Measurements from ENCODE around the gene BRD3.

BRD3 gene

GRCh38 chr9:134010310-134011173 lies 57.3 kb downstream of the BRD3 start:
- DNase-seq = no peak

DNA sequence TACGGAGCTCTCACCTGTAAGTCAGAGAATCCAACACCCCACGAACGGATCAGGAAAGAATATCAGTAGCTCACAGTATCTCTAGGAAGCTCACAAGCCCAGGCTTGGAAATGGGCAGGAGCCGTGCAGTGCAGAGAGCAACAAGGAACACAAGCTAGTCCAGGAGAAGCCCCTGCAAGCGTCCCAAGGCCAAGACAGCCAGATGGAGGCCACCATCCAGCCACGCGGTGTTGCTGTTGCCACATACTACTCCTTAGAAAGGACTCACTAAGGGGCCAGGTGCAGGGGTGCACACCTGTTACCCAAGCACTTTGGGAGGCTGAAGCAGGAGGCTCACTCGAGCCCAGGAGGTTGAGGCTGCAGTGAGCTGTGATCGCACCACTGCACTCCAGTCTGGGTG lies 60.3 kb downstream of the BRD3 start:
- no peak for DNase-seq

- DNase-seq = no peak
Measured at GRCh38 chr9:134007150-134007549, 60.7 kb downstream of the BRD3 start.

- DNase-seq = no peak
Measured at GRCh38 chr9:134005381-134005780, 62.4 kb downstream of the BRD3 start.

GRCh38 chr9:134004881-134005280 lies 62.9 kb downstream of the BRD3 start:
- no peak for DNase-seq

DNA sequence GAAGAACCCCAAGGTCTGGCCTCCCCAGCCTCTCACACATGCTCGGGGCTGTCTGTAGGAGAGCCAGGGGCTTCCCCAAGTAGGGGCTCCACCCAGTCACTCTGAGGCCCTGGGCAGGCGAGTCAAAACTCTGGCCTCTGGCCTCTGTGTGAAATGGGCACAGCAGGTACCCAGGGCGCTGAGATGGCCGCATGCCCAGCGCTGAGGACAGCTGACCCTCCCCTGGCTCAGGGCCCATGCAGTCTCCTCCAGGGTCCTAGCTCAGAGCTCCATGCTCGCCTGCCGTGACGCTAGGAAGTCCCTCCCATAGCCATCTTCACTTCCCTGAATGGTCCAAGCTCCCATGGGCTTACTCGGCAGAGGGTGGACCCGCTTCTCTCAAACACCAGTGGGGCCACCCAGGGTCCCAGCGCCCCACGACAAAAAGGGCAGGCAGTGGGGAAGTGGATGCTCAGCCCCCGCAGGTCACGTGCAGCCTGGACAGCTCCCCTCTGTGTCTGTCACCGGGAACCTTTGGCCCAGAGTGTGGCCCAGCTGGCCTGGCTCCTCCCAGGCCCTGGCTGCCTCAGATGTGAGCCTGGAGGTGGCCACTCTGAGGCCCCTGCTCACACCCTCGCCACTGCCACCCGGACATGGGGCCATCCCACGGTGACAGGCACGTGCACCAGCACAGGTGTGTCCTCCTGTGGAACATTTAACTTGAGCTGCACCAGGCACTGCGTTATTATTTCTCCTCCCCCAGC lies 63.5 kb downstream of the BRD3 start:
- DNase-seq = no peak

DNA sequence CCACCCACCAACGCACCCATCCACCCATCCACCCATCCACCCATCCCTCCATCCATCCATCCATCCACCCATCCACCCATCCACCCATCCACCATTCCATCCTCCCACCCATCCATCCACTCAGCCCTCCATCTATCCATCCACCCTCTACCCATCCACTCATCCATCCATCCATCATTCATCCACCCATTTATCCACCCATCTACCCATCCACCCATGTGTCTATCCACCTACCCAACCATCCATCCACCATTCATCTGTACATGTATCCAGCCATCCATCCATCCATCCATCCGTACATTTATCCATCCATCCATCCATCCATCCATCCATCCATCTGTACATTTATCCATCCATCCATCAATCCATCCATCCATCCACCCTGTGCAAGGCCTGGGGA lies 64.6 kb downstream of the BRD3 start:
- DNase-seq = no peak

- no peak for DNase-seq
Measured at GRCh38 chr9:134002796-134003195, 65.0 kb downstream of the BRD3 start.

DNA sequence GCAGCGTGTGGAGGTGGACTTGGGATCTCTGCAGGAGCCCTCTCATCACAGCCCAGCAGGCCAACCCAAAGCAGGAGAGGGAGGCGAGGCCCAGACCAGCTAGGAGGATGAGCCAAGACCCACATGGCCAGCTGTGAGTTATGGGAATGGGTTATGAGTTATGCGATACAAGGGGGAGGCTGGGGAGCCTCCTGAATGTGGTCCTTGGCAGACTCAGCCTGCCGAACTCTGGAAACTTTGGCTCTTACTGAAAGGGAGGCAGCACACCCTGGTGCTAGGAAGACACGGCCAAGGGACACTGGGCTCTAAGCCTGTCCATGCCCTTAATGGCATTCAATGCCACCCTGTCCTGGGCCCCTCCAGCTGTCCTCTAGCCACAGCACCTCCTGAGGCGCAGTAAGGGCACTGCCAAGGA lies 68.0 kb downstream of the BRD3 start:
- no peak for DNase-seq

- DNase-seq = no peak
Measured at GRCh38 chr9:133998915-133999595, 68.8 kb downstream of the BRD3 start.

DNA sequence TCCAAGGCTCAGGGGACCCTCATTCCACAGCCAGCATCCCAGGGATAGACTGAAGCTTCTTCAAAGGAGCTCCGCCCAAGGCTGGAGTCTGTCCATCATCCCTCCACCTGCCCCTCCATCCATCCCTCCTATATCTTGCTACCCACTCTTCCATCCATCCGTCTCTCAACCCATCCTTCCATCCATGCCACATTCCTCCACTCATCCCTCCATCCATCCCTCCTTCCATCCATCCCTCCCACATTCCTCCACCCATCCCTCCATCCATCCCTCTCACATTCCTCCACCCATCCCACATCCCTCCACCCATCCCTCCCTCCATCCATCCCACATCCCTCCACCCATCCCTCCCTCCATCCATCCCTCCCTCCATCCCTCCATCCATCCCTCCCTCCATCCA lies 70.2 kb downstream of the BRD3 start:
- no peak for DNase-seq

GRCh38 chr9:133996531-133997520 lies 71.0 kb downstream of the BRD3 start:
- DNase-seq = no peak

DNA sequence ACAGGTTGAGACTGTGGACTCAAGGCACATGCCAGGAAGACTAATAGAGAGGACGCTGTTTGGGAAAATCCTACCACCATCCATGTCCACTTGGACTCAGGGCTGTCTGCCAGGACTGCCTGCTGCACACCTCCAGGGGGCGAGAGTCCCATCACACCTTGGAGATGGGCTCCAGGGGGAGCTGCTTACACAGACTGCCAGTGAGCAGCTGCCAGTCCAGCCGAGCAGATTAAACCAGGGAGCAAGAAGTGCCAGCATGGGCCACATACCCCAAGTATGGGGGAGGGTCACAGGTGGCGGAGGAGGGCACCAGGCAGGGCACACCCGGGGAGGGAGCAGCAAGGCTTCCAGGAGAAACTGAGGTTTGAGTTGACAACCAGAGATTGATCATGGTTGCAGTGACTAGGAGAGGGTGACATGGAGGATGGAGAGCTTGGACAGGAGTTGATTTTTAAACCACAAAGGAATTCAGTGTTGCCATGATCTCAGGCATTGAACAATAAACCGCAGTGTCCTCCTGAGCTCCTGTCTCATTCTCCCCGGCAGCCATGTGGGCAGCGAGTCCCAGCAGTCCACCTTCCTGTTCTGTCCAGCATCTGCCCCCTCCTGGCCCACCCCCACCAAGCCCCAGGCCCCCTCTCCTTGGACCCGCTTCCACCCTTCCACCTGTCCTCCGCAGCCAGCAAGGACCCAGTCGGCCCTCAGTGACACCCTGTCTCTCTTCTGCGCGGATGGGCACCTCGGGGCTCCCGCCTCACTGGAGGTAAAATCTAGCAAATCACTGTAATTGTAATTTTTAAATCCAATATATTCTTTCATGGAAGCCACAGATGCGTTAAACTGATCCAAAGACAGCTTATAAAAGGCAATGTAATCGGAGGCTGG lies 72.6 kb downstream of the BRD3 start:
- DNase-seq = no peak

DNA sequence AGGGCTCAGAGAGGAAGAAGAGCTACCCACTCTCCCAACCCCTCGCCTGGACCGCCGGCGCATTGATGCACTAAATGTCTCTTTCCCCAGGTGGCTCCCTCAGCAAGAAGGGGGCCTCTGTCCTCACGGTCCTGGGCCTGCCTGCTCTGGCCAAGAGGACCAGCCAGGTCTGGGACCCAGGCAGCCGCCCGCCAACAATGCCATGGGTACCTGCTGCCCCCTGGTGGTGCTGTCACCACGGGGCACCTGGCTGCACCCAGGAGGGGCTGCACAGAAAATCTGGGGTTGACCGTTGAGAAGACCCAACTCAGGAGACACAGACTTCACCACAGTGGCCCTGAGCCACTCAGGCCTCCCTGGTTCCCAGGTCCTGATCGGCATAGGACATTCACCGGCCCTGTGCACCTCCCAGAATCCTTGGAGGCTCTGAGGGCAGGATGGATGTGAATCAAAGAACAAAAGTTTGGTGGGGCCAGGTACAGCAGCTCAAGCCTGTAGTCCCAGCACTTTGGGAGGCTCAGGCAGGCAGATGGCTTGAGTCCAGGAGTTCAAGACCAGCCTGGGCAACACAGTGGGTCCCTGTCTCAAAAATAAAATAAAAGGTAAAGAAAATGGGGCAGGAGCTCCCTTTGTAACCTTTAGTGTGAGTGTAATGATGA lies 73.3 kb downstream of the BRD3 start:
- no peak for DNase-seq

- no peak for DNase-seq
Measured at GRCh38 chr9:133993635-133994253, 74.1 kb downstream of the BRD3 start.

DNA sequence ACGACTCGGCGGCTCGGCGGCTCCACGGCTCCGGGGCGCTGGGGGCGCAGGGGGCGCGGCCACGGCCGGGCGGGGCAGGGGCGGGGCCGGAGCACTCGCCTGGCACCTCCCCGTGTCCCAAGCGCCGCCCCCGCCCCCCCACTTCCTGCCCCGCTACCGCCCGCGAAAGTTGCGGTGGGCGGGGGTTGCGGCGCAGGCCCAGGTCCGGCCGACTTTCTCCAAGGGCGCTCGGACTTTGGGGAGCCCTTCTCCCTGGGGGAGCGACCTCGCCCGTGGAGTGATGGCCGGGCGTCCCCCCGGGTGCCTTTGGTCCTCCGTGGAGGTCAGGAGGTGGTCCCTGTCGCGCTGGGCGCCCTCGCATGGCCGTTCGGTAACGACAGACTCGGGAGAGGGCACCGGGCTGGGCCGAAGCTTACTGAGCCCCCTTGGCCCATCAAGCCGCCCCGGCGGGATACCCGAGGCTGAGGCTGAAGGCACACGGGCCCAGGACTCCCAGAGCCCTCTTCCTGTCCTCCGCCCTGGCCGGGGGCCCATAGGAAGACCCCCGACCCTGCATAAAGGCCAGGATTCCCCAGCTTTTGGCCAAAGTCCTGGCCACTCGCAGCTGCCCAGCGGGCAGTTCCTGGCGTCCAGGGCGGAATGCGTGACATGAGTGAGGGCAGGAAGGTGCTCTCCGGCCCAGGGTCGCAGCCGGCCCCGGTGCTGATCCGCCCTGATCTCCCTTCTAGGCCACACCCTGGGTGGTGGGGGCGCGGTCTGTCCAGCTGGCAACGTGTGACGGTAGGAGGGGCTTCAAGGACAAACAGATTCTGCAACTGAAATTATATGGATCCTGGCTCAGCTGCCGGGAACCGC lies 74.8 kb downstream of the BRD3 start:
- DNase-seq = no peak

GRCh38 chr9:133991964-133992779 lies 75.7 kb downstream of the BRD3 start, which contains the start of gene VAV2:
Gene VAV2, minus strand, starts transcription at chr9:133992324. Its CDS starts 46 bp downstream, at chr9:133992278.
- DNase-seq = no peak

- no peak for DNase-seq
Measured at GRCh38 chr9:133991214-133991921, 76.5 kb downstream of the BRD3 start.
